SK-N-MC (cell line): ENCODE measurements around the gene PIP4K2C.

Experiments used
- EZH2 ChIP-seq: fragments of 200-600 bp; sonication (generic); IDR thresholded peaks from one replicate; pipeline ENCODE4 v1.6.1; 2017; ENCODE audit warnings: antibody characterized with exemption
- FOXP2 ChIP-seq: optimal IDR thresholded peaks from 2 replicates; pipeline ENCODE3; 2011; ENCODE audit warnings: mild to moderate bottlenecking, moderate library complexity; ENCODE audit not compliant: insufficient read depth; ENCODE audit errors: extremely low read length, control extremely low read depth
- POLR2AphosphoS5 ChIP-seq: IDR thresholded peaks from 2 replicates; pipeline ENCODE4 v1.6.1; 2012; ENCODE audit warnings: mild to moderate bottlenecking, low read depth, low read length, borderline replicate concordance

DNA sequence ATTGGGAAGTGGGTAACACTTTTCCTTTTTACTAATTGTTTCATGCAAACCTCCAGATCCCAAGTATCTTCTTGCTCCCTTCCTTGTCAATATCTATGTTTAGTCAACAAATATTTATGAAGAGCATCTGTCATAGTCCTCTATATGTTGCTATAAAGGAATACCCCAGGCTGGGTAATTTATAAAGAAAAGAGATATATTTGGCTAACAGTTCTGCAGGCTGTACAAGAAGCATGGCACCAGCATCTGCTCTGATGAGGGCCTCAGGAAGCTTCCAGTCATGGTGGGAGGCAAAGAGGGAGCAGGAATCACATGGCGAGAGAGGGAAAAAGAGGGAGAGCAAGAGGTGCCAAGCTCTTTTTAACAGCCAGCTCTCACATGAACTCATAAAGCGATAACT is 36.5 kb upstream of the PIP4K2C start:
- TF ChIP-seq POLR2AphosphoS5: no peak
- TF ChIP-seq EZH2: no peak
- TF ChIP-seq FOXP2: no peak
